Progenitor cell of endocrine pancreas (in vitro differentiated cells): ENCODE results near the gene DSTN. TPM values are rescaled to one million over a fixed set of nuclear protein-coding genes. Genes with fewer than 3 reads are reported as not detected.
A peak's percentile ranks its signal among the peaks of the same experiment; 100 is the strongest.

Experiments
- DNase-seq: peaks from one replicate; pipeline ENCODE4 v3.0.0; 2021; ENCODE audit warnings: low spot score; ENCODE audit not compliant: unreplicated experiment
- H3K27ac Mint-ChIP-seq: 2 replicates; pipeline ENCODE4 v1.8.0; 2021; ENCODE audit warnings: mild to moderate bottlenecking, moderate library complexity, mixed read lengths
- H3K27me3 Mint-ChIP-seq: 2 replicates; pipeline ENCODE4 v1.8.0; 2021; ENCODE audit warnings: mixed read lengths
- H3K36me3 Mint-ChIP-seq: 2 replicates; pipeline ENCODE4 v1.8.0; 2022; ENCODE audit warnings: mixed read lengths; ENCODE audit not compliant: insufficient read depth
- H3K4me1 Mint-ChIP-seq: 2 replicates; pipeline ENCODE4 v1.8.0; 2021; ENCODE audit warnings: low read depth, mixed read lengths
- H3K4me3 Mint-ChIP-seq: 2 replicates; pipeline ENCODE4 v1.8.0; 2021; ENCODE audit warnings: low read depth, mild to moderate bottlenecking, moderate library complexity, mixed read lengths
- H3K9me3 Mint-ChIP-seq: 2 replicates; pipeline ENCODE4 v1.8.0; 2021; ENCODE audit warnings: low read depth, mixed read lengths
- CTCF ChIP-seq: fragments of 200-600 bp; sonication (generic); IDR thresholded peaks from one replicate; pipeline ENCODE4 v1.5.0; 2021; ENCODE audit warnings: antibody characterized with exemption, mild to moderate bottlenecking; ENCODE audit not compliant: unreplicated experiment
- total RNA-seq: library from RNA; stranded (reverse); gene quantifications from 2 replicates; pipeline ENCODE4 v1.2.1, GENCODE V29; 2021

DSTN gene
- total RNA-seq, 1 donor from 2014 or later: 201 TPM

GRCh38 chr20:17635332-17636244, 65.7 kb downstream of the DSTN start:
- H3K36me3 Mint-ChIP-seq: peaks cover 16% of the 10 kb centered on the region
- no peak for TF ChIP-seq CTCF
- no peaks in the 10 kb centered on the region for H3K4me1 Mint-ChIP-seq
- no peaks in the 10 kb centered on the region for H3K27me3 Mint-ChIP-seq
- no peak overlapping the region for H3K4me3 Mint-ChIP-seq
- no peaks in the 10 kb centered on the region for H3K9me3 Mint-ChIP-seq
- DNase-seq: no peak
- peak overlapping the region; percentile 64 for H3K27ac Mint-ChIP-seq

- H3K36me3 Mint-ChIP-seq: peaks cover 14% of the 10 kb centered on the region
- no peak overlapping the region for H3K4me3 Mint-ChIP-seq
These were observed 66.9 kb downstream of the DSTN start for GRCh38 chr20:17636523-17637412.

GRCh38 chr20:17637413-17637780, 67.5 kb downstream of the DSTN start:
- no peaks in the 10 kb centered on the region for H3K9me3 Mint-ChIP-seq
- no peak overlapping the region for H3K27ac Mint-ChIP-seq

More at GRCh38 chr20:17636523-17637412, 66.9 kb downstream of the DSTN start:
- Mint-ChIP-seq H3K27ac (no peak overlapping the region), H3K9me3 (no peaks in the 10 kb centered on the region), H3K4me1 (no peaks in the 10 kb centered on the region), H3K27me3 (no peaks in the 10 kb centered on the region)
- no peak for TF ChIP-seq CTCF
- no peak for DNase-seq

GRCh38 chr20:17637985-17638640, 68.2 kb downstream of the DSTN start:
- H3K27ac Mint-ChIP-seq: no peak overlapping the region
- H3K27me3 Mint-ChIP-seq: no peaks in the 10 kb centered on the region
- no peaks in the 10 kb centered on the region for H3K9me3 Mint-ChIP-seq
- no peak for DNase-seq
- peaks cover 11% of the 10 kb centered on the region for H3K36me3 Mint-ChIP-seq
- no peak for TF ChIP-seq CTCF
- no peak overlapping the region for H3K4me3 Mint-ChIP-seq
- H3K4me1 Mint-ChIP-seq: no peaks in the 10 kb centered on the region

More at GRCh38 chr20:17637413-17637780, 67.5 kb downstream of the DSTN start:
- no peak for DNase-seq
- H3K4me3 Mint-ChIP-seq: no peak overlapping the region
- H3K36me3 Mint-ChIP-seq: peaks cover 12% of the 10 kb centered on the region
- no peak for TF ChIP-seq CTCF
- H3K4me1 Mint-ChIP-seq: no peaks in the 10 kb centered on the region
- H3K27me3 Mint-ChIP-seq: no peaks in the 10 kb centered on the region

- no peaks in the 10 kb centered on the region for H3K4me1 Mint-ChIP-seq
- TF ChIP-seq CTCF: no peak
- no peak overlapping the region for H3K4me3 Mint-ChIP-seq
- no peaks in the 10 kb centered on the region for H3K27me3 Mint-ChIP-seq
- H3K9me3 Mint-ChIP-seq: no peaks in the 10 kb centered on the region
- no peak for DNase-seq
- no peak overlapping the region for H3K27ac Mint-ChIP-seq
- peaks cover 9% of the 10 kb centered on the region for H3K36me3 Mint-ChIP-seq
These were observed 69.0 kb downstream of the DSTN start for GRCh38 chr20:17638835-17639407.
